Epithelial cell of proximal tubule (primary cell): ENCODE results near the gene SLC41A3. TPM values are rescaled to one million over a fixed set of nuclear protein-coding genes. Genes with fewer than 3 reads are reported as not detected.

ENCODE experiments used
- DNase-seq: peaks from one replicate; pipeline ENCODE4 v3.0.0-alpha.2; 2011; ENCODE audit warnings: low read depth
- H3K4me3 ChIP-seq: 2 replicates; pipeline ENCODE4 v1.5.1; 2011; ENCODE audit warnings: low read depth, mild to moderate bottlenecking, low read length
- CTCF ChIP-seq: conservative IDR thresholded peaks from 2 replicates; pipeline ENCODE4 v1.5.1; 2012; ENCODE audit warnings: low read depth, mild to moderate bottlenecking, low read length
- total RNA-seq: library from RNA; depleted of rRNA; stranded (reverse); fragments of >200 nt; gene quantifications from 2 replicates; pipeline ENCODE4 v1.2.3, GENCODE V29; 2015

The SLC41A3 gene
- total RNA-seq, 1 donor from 2014 or later, result 41.6 TPM

GRCh38 chr3:126130081-126130855, 46.3 kb upstream of the SLC41A3 start:
- DNase-seq, result no peak
- TF ChIP-seq CTCF, result no peak
- no peak overlapping the region for H3K4me3 ChIP-seq

- peak; percentile 21 for TF ChIP-seq CTCF
- H3K4me3 ChIP-seq, result no peak overlapping the region
- DNase-seq, result peak; percentile 3
Observed at GRCh38 chr3:126129398-126129891, 45.5 kb upstream of the SLC41A3 start.

- TF ChIP-seq CTCF, result no peak
- DNase-seq, result no peak
- H3K4me3 ChIP-seq, result no peak overlapping the region
Observed at GRCh38 chr3:126128504-126129397, 44.8 kb upstream of the SLC41A3 start.

- DNase-seq, result no peak
- H3K4me3 ChIP-seq, result no peak overlapping the region
- no peak for TF ChIP-seq CTCF
Observed at GRCh38 chr3:126127904-126128303, 44.0 kb upstream of the SLC41A3 start.

- no peak overlapping the region for H3K4me3 ChIP-seq
- TF ChIP-seq CTCF, result no peak
- DNase-seq, result no peak
Observed at GRCh38 chr3:126127452-126127851, 43.5 kb upstream of the SLC41A3 start.

- TF ChIP-seq CTCF, result no peak
- no peak overlapping the region for H3K4me3 ChIP-seq
- DNase-seq, result no peak
Observed at GRCh38 chr3:126126811-126127431, 43.0 kb upstream of the SLC41A3 start.
